Prostate gland (tissue), 2 donors: Measurements from ENCODE around the gene TM9SF4.

Source experiments
- POLR2A ChIP-seq: fragments of 450-650 bp; IDR thresholded peaks from one replicate; pipeline ENCODE4 v1.6.1; 2016; ENCODE audit warnings: antibody characterized with exemption, mild to moderate bottlenecking
- POLR2AphosphoS5 ChIP-seq: sonication (generic); formaldehyde crosslinking; IDR thresholded peaks from one replicate; pipeline ENCODE4 v1.6.1; 2017; ENCODE audit warnings: antibody characterized with exemption
- TF ChIP-seq, protein P1 (sequence below), 4 experiments: fragments of 200-600 bp in 2 of 4; fragments of 450-650 bp in 2 of 4; sonication (generic) in 2 of 4; IDR thresholded peaks; 1 replicate in 3 of 4; 2 replicates in 1 of 4; pipeline ENCODE4 v1.5.1; 2016 to 2019; ENCODE audit warnings: antibody characterized with exemption in 4 of 4, mild to moderate bottlenecking in 2 of 4, moderate library complexity in 2 of 4

GRCh38 chr20:32188376-32189122 is 79.0 kb downstream of the TM9SF4 start:
- TF ChIP-seq, protein P1, sequence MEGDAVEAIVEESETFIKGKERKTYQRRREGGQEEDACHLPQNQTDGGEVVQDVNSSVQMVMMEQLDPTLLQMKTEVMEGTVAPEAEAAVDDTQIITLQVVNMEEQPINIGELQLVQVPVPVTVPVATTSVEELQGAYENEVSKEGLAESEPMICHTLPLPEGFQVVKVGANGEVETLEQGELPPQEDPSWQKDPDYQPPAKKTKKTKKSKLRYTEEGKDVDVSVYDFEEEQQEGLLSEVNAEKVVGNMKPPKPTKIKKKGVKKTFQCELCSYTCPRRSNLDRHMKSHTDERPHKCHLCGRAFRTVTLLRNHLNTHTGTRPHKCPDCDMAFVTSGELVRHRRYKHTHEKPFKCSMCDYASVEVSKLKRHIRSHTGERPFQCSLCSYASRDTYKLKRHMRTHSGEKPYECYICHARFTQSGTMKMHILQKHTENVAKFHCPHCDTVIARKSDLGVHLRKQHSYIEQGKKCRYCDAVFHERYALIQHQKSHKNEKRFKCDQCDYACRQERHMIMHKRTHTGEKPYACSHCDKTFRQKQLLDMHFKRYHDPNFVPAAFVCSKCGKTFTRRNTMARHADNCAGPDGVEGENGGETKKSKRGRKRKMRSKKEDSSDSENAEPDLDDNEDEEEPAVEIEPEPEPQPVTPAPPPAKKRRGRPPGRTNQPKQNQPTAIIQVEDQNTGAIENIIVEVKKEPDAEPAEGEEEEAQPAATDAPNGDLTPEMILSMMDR (IDR thresholded peaks at IDR 0.05), result no peak
- TF ChIP-seq POLR2A (no peak), POLR2AphosphoS5 (no peak)
